CD14-positive monocyte (primary cell): ENCODE results near the gene HOXC9. TPM values are rescaled to one million over a fixed set of nuclear protein-coding genes. Genes with fewer than 3 reads are reported as not detected.
A peak's percentile ranks its signal among the peaks of the same experiment; 100 is the strongest.

Experiments
- DNase-seq, 3 donors: peaks; one replicate each; pipeline ENCODE4 v3.0.0-alpha.2; 2011 to 2022
- H2AFZ ChIP-seq: 2 replicates; pipeline ENCODE4 v1.6.0; 2012; ENCODE audit warnings: mild to moderate bottlenecking, low read depth, low read length, inconsistent platforms; ENCODE audit not compliant: insufficient read depth, poor library complexity, severe bottlenecking
- H3K27ac ChIP-seq, 2 donors: 1 replicate in 1 of 2; 2 replicates in 1 of 2; pipeline ENCODE4 v1.5.1; 2012 to 2013; ENCODE audit warnings: low read length in 2 of 2, control low read depth in 1 of 2, inconsistent platforms in 1 of 2, low read depth in 1 of 2, mild to moderate bottlenecking in 1 of 2
- H3K27me3 ChIP-seq, 2 donors: one replicate each; pipeline versions ENCODE4 v1.6.0 to v1.6.1; 2011 to 2013; ENCODE audit warnings: low read length in 2 of 2; ENCODE audit not compliant: control insufficient read depth in 2 of 2, insufficient read depth in 2 of 2
- H3K36me3 ChIP-seq, 2 donors: replicated peaks in 1 of 2; 1 replicate in 1 of 2; 2 replicates in 1 of 2; pipeline versions ENCODE4 v1.5.1 to v1.6.1; 2012 to 2013; ENCODE audit warnings: low read length in 2 of 2, control low read depth in 1 of 2, inconsistent platforms in 1 of 2, mild to moderate bottlenecking in 1 of 2; ENCODE audit not compliant: insufficient read depth in 2 of 2, control insufficient read depth in 1 of 2
- H3K4me1 ChIP-seq, 2 donors: 1 replicate in 1 of 2; 2 replicates in 1 of 2; pipeline versions ENCODE4 v1.5.1 to v1.6.1; 2012 to 2013; ENCODE audit warnings: low read length in 2 of 2, control low read depth in 1 of 2, inconsistent platforms in 1 of 2, mild to moderate bottlenecking in 1 of 2, moderate library complexity in 1 of 2; ENCODE audit not compliant: insufficient read depth in 2 of 2, control insufficient read depth in 1 of 2
- H3K4me2 ChIP-seq: replicated peaks from 2 replicates; pipeline ENCODE3; 2012; ENCODE audit warnings: low read length, moderate library complexity, mild to moderate bottlenecking; ENCODE audit not compliant: poor library complexity, severe bottlenecking; ENCODE audit errors: extremely low read depth
- H3K4me3 ChIP-seq, 3 experiments: fragments of 200-600 bp in 1 of 3; sonication (generic) in 1 of 3; replicated peaks in 1 of 3; 1 replicate in 2 of 3; 2 replicates in 1 of 3; pipeline ENCODE4 v1.5.1; 2011 to 2013; ENCODE audit warnings: low read length in 3 of 3, mild to moderate bottlenecking in 3 of 3, control low read depth in 2 of 3, low read depth in 2 of 3, inconsistent platforms in 1 of 3, moderate library complexity in 1 of 3
- H3K79me2 ChIP-seq: 2 replicates; pipeline ENCODE4 v1.6.0; 2012; ENCODE audit warnings: mild to moderate bottlenecking, control low read depth, inconsistent platforms, low read length, moderate library complexity; ENCODE audit not compliant: insufficient read depth
- H3K9ac ChIP-seq: 2 replicates; pipeline ENCODE4 v1.6.0; 2017; ENCODE audit warnings: low read length, mild to moderate bottlenecking; ENCODE audit not compliant: insufficient read depth, poor library complexity, severe bottlenecking
- H3K9me3 ChIP-seq, 2 donors: replicated peaks in 1 of 2; 1 replicate in 1 of 2; 2 replicates in 1 of 2; pipeline versions ENCODE4 v1.5.1 to v1.6.1; 2012 to 2013; ENCODE audit warnings: low read length in 2 of 2, control low read depth in 1 of 2; ENCODE audit not compliant: control insufficient read depth in 1 of 2, insufficient read depth in 1 of 2
- H4K20me1 ChIP-seq: 2 replicates; pipeline ENCODE4 v1.6.0; 2012; ENCODE audit warnings: mild to moderate bottlenecking, low read length, control low read depth, moderate library complexity; ENCODE audit not compliant: insufficient read depth
- H3K27ac Mint-ChIP-seq, 7 donors: one replicate each; pipeline ENCODE4 v1.8.0; 2020; ENCODE audit warnings: mild to moderate bottlenecking in 7 of 7, mixed read lengths in 7 of 7, moderate library complexity in 6 of 7, inconsistent platforms in 2 of 7
- H3K27me3 Mint-ChIP-seq, 3 donors: one replicate each; pipeline ENCODE4 v1.8.0; 2021 to 2022; ENCODE audit warnings: low read depth in 3 of 3, mild to moderate bottlenecking in 3 of 3, mixed read lengths in 3 of 3, moderate library complexity in 3 of 3, inconsistent platforms in 1 of 3
- H3K36me3 Mint-ChIP-seq, 2 donors: one replicate each; pipeline ENCODE4 v1.8.0; 2020; ENCODE audit warnings: mixed read lengths in 2 of 2, inconsistent platforms in 1 of 2, mild to moderate bottlenecking in 1 of 2
- H3K4me1 Mint-ChIP-seq: one replicate; pipeline ENCODE4 v1.8.0; 2020; ENCODE audit warnings: mild to moderate bottlenecking, mixed read lengths
- H3K4me3 Mint-ChIP-seq, 2 donors: one replicate each; pipeline ENCODE4 v1.8.0; 2020; ENCODE audit warnings: mild to moderate bottlenecking in 2 of 2, mixed read lengths in 2 of 2, moderate library complexity in 1 of 2
- H3K9me3 Mint-ChIP-seq, 7 donors: one replicate each; pipeline ENCODE4 v1.8.0; 2020 to 2022; ENCODE audit warnings: mixed read lengths in 7 of 7, mild to moderate bottlenecking in 6 of 7, moderate library complexity in 6 of 7, inconsistent platforms in 2 of 7
- WGBS: methylation state at CpG from one replicate; pipeline ENCODE4 v1.1.5; 2013; ENCODE audit warnings: missing lambda C conversion rate; ENCODE audit not compliant: insufficient coverage; 5-methylcytosine and 5-hydroxymethylcytosine counted together
- intact Hi-C, 2 donors: fragments of 100-400 bp; cut with micrococcal nuclease; formaldehyde crosslinking; loops; one replicate each; pipeline versions ENCODE4 v1.15.0 to v1.15.1; 2023
- polyA plus RNA-seq, 3 donors: library from polyadenylated mRNA; depleted of rRNA in 1 of 3; unstranded in 2 of 3; stranded (reverse) in 1 of 3; fragments of 300-500 nt in 2 of 3; fragments of >200 nt in 1 of 3; fragmentation: Illumina TruSeq in 2 of 3; gene quantifications; 1 replicate in 2 of 3; 2 replicates in 1 of 3; pipeline ENCODE4 v1.2.3, GENCODE V29; 2012 to 2021
- TF ChIP-seq, protein P1 (sequence below): fragments of 200-600 bp; IDR thresholded peaks from one replicate; pipeline ENCODE4 v1.8.0; 2022; ENCODE audit warnings: antibody characterized with exemption, mild to moderate bottlenecking

HOXC9 gene
- polyA plus RNA-seq, 3 donors: not detected

DNA sequence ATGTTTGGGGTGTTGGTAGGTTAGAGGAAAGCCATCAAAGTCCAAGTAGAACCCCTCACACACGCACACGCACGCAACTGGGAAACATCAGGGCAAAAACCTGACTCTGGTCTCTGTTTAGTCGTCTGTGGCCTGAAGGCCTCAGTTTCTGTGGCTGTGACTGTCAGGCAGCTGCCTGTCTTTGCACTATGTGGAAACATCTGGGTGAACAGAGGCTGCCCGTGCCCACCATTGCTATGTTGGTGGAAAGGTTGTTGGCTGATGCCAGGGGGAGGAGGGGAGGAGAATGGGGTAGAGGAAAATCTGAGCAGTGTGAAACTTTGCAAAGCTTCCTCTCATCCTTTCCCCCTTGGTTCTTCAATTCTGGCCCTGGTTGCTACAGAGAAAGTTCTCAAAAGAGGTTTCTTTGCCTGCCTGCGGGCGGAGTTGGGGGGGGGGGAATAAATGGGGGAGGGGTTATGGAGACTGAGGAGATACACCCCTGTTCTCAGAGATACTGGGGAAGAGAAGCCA lies 7.5 kb upstream of the HOXC9 start:
- no peaks in the 10 kb centered on the region for H4K20me1 ChIP-seq
- no peak overlapping the region for H3K27ac ChIP-seq
- peaks cover 0 to 28% of the 10 kb centered on the region in 2 donors for H3K36me3 Mint-ChIP-seq
- 9% methylated on average over 1 of the region's 7 CpGs for WGBS
- H3K4me3 ChIP-seq: no peak overlapping the region
- no peak overlapping the region for H2AFZ ChIP-seq
- peaks cover 33% of the 10 kb centered on the region for H3K4me1 Mint-ChIP-seq
- peaks cover 2 to 59% (median 29%) of the 10 kb centered on the region in 7 donors for H3K9me3 Mint-ChIP-seq
- H3K36me3 ChIP-seq: no peaks in the 10 kb centered on the region
- H3K27ac Mint-ChIP-seq: no peak overlapping the region
- peaks cover 94 to 100% of the 10 kb centered on the region in 2 donors for H3K27me3 ChIP-seq
- no peak for DNase-seq
- no peaks in the 10 kb centered on the region for H3K79me2 ChIP-seq
- no peak overlapping the region for H3K9ac ChIP-seq
- no peak overlapping the region for H3K4me2 ChIP-seq
- intact Hi-C loops: no loop called here
- peak overlapping the region in 1 of 2 donors; percentile 71 for H3K4me3 Mint-ChIP-seq
- H3K27me3 Mint-ChIP-seq: peaks cover 99 to 100% (median 100%) of the 10 kb centered on the region in 3 donors
- H3K4me1 ChIP-seq: peaks cover 12 to 20% of the 10 kb centered on the region in 2 donors
- TF ChIP-seq, protein P1, sequence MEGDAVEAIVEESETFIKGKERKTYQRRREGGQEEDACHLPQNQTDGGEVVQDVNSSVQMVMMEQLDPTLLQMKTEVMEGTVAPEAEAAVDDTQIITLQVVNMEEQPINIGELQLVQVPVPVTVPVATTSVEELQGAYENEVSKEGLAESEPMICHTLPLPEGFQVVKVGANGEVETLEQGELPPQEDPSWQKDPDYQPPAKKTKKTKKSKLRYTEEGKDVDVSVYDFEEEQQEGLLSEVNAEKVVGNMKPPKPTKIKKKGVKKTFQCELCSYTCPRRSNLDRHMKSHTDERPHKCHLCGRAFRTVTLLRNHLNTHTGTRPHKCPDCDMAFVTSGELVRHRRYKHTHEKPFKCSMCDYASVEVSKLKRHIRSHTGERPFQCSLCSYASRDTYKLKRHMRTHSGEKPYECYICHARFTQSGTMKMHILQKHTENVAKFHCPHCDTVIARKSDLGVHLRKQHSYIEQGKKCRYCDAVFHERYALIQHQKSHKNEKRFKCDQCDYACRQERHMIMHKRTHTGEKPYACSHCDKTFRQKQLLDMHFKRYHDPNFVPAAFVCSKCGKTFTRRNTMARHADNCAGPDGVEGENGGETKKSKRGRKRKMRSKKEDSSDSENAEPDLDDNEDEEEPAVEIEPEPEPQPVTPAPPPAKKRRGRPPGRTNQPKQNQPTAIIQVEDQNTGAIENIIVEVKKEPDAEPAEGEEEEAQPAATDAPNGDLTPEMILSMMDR: no peak
- peaks cover 3 to 65% of the 10 kb centered on the region in 2 donors for H3K9me3 ChIP-seq

DNA sequence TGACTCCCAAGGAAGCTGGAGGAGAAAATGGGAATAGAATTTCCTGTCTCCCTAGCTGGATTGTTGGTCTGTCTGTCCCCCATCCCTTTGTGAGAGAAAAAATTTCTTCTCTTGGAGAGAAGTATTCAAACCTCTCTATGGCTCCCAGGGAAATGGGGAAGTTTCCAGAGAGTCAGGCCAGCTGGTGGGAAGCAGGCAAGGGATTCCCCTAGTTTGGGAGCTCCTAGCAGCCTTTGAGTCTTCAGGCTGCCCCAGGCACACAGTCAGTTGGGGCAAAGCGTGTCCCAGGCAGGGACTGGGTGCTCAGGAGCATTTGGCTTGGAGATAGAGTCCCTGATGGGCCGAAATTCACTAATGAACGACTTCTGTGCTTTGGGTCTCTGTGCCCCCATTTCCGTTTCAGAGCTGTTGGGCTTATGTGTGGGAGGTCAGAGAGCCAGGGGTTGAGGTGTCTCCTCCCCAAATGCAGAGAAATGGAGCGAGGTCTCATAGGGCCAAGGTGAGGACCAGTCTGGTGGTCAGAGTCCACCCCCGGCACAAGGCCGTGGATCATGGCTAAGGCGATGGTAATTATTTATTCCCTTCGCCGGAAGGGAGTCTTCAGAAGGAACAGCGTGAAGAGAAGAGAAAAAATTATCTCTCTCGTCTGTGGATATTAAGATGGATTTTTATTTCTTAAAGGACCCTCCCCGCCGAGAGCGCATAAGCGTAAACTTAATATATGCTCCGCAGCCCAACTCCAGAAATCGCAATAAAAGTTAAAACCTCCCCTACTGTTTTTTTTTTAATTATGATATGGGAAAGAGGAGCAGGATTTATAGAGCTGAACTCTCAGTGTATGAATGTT lies 6.6 kb upstream of the HOXC9 start:
- H3K27me3 ChIP-seq: peaks cover 93 to 100% of the 10 kb centered on the region in 2 donors
- peaks cover 99 to 100% (median 100%) of the 10 kb centered on the region in 3 donors for H3K27me3 Mint-ChIP-seq
- peaks cover 3 to 63% of the 10 kb centered on the region in 2 donors for H3K9me3 ChIP-seq
- no peak overlapping the region for H3K27ac ChIP-seq
- H4K20me1 ChIP-seq: no peaks in the 10 kb centered on the region
- peaks cover 37% of the 10 kb centered on the region for H3K4me1 Mint-ChIP-seq
- H3K79me2 ChIP-seq: no peaks in the 10 kb centered on the region
- no peaks in the 10 kb centered on the region for H3K36me3 ChIP-seq
- H3K9me3 Mint-ChIP-seq: peaks cover 2 to 62% (median 34%) of the 10 kb centered on the region in 7 donors
- H3K4me2 ChIP-seq: no peak overlapping the region
- H3K4me3 ChIP-seq: no peak overlapping the region
- H2AFZ ChIP-seq: no peak overlapping the region
- DNase-seq: no peak
- peaks cover 3 to 28% of the 10 kb centered on the region in 2 donors for H3K36me3 Mint-ChIP-seq
- 30% methylated on average over 6 of the region's 18 CpGs for WGBS
- H3K27ac Mint-ChIP-seq: no peak overlapping the region
- H3K4me1 ChIP-seq: peaks cover 12 to 20% of the 10 kb centered on the region in 2 donors
- intact Hi-C loops: no loop called here
- TF ChIP-seq, protein P1: no peak
- peak overlapping the region in 1 of 2 donors; percentile 85 for H3K4me3 Mint-ChIP-seq
- no peak overlapping the region for H3K9ac ChIP-seq
